Loucy (cell line): ENCODE data around the gene ADGB.

Experiments used
- H2AFZ ChIP-seq: fragments of 200-600 bp; sonication (generic); 2 replicates; pipeline ENCODE4 v1.6.0; 2016; ENCODE audit warnings: antibody characterized with exemption, mild to moderate bottlenecking, low read length, moderate library complexity
- H3F3A ChIP-seq: fragments of 200-600 bp; 2 replicates; pipeline ENCODE4 v1.6.0; 2016; ENCODE audit warnings: antibody characterized with exemption, low read depth, mild to moderate bottlenecking
- H3K27me3 ChIP-seq: fragments of 200-600 bp; sonication (generic); 2 replicates; pipeline ENCODE4 v1.6.1; 2014; ENCODE audit warnings: low read length, mild to moderate bottlenecking; ENCODE audit not compliant: insufficient read depth, poor library complexity, severe bottlenecking
- H3K36me3 ChIP-seq: fragments of 200-600 bp; sonication (generic); 2 replicates; pipeline ENCODE4 v1.6.1; 2016; ENCODE audit warnings: low read length; ENCODE audit not compliant: insufficient read depth
- H3K4me1 ChIP-seq: fragments of 200-600 bp; sonication (generic); 2 replicates; pipeline ENCODE4 v1.5.1; 2014; ENCODE audit warnings: low read length, mild to moderate bottlenecking; ENCODE audit not compliant: insufficient read depth, poor library complexity, severe bottlenecking
- H3K4me2 ChIP-seq: fragments of 200-600 bp; sonication (generic); 2 replicates; pipeline ENCODE4 v1.6.0; 2014; ENCODE audit warnings: antibody characterized with exemption, low read length, low read depth, mild to moderate bottlenecking; ENCODE audit not compliant: poor library complexity, severe bottlenecking
- H3K4me3 ChIP-seq: fragments of 200-600 bp; sonication (generic); 2 replicates; pipeline ENCODE4 v1.5.1; 2014; ENCODE audit warnings: low read length, mild to moderate bottlenecking, mixed read lengths; ENCODE audit not compliant: poor library complexity, severe bottlenecking
- H3K79me2 ChIP-seq: fragments of 200-600 bp; sonication (generic); 2 replicates; pipeline ENCODE4 v1.6.1; 2014; ENCODE audit warnings: low read length; ENCODE audit not compliant: insufficient read depth
- H3K9ac ChIP-seq: fragments of 200-600 bp; sonication (generic); 2 replicates; pipeline ENCODE4 v1.6.0; 2014; ENCODE audit warnings: mild to moderate bottlenecking, low read depth, low read length, moderate library complexity; ENCODE audit not compliant: poor library complexity, severe bottlenecking
- H3K9me2 ChIP-seq: fragments of 200-600 bp; sonication (generic); replicated peaks from 2 replicates; pipeline ENCODE4 v1.6.1; 2016; ENCODE audit warnings: low read depth, low read length, mixed read lengths
- H3K9me3 ChIP-seq: fragments of 200-600 bp; sonication (generic); 2 replicates; pipeline ENCODE4 v1.6.1; 2014; ENCODE audit warnings: mild to moderate bottlenecking, antibody characterized with exemption, low read length, low read depth; ENCODE audit not compliant: insufficient read depth
- H4K20me1 ChIP-seq: fragments of 200-600 bp; sonication (generic); 2 replicates; pipeline ENCODE4 v1.6.0; 2014; ENCODE audit warnings: antibody characterized with exemption, low read length, mild to moderate bottlenecking; ENCODE audit not compliant: insufficient read depth, poor library complexity, severe bottlenecking
- CTCF ChIP-seq: fragments of 200-600 bp; sonication (generic); conservative IDR thresholded peaks from 2 replicates; pipeline ENCODE4 v1.5.1; 2014; ENCODE audit warnings: mild to moderate bottlenecking, antibody characterized with exemption, low read length
- EZH2phosphoT487 ChIP-seq: fragments of 200-600 bp; IDR thresholded peaks from 2 replicates; pipeline ENCODE4 v1.6.1; 2018; ENCODE audit warnings: antibody characterized with exemption, mild to moderate bottlenecking, moderate library complexity, borderline replicate concordance

ADGB gene

GRCh38 chr6:146775220-146775619, 176.4 kb downstream of the ADGB start:
- Histone ChIP-seq H2AFZ (no peak overlapping the region), H3K4me2 (no peak overlapping the region), H3F3A (peaks cover 6% of the 10 kb centered on the region; the same call in 1 of the 2 replicates), H3K36me3 (no peaks in the 10 kb centered on the region), H3K79me2 (no peaks in the 10 kb centered on the region), H4K20me1 (no peaks in the 10 kb centered on the region), H3K27me3 (no peaks in the 10 kb centered on the region), H3K9me2 (no peaks in the 10 kb centered on the region), H3K4me1 (peaks cover 23% of the 10 kb centered on the region), H3K9ac (no peak overlapping the region), H3K9me3 (no peaks in the 10 kb centered on the region), H3K4me3 (no peak overlapping the region)
- TF ChIP-seq EZH2phosphoT487 (no peak), CTCF (peak; percentile 71)

DNA sequence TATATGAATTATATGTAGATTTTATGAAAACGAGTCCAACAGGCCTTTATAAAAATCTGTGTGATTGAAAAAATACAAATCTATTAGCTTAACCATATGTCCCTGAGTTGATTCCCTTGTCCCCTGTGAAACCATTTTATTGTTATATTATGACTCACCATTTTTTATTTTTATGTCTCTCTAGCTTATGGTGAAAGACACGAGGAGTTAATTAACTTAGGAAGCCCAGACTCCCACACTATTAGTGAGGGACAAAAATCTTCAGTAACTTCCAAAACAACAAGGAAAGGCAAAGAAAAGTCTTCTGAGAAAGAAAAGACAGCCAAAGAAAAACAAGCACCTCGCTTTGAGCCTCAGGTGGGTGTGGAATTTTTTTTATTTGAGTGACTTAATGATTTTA, 183.1 kb downstream of the ADGB start:
- H3K79me2 ChIP-seq, result no peaks in the 10 kb centered on the region
- no peaks in the 10 kb centered on the region for H3K9me3 ChIP-seq
- no peak overlapping the region for H3K9ac ChIP-seq
- H3K27me3 ChIP-seq, result no peaks in the 10 kb centered on the region
- no peaks in the 10 kb centered on the region for H3K36me3 ChIP-seq
- TF ChIP-seq EZH2phosphoT487 (no peak), CTCF (no peak)
- H3K4me1 ChIP-seq, result peaks cover 9% of the 10 kb centered on the region
- no peaks in the 10 kb centered on the region for H3F3A ChIP-seq
- H3K4me2 ChIP-seq, result no peak overlapping the region
- H2AFZ ChIP-seq, result no peak overlapping the region
- H3K4me3 ChIP-seq, result no peak overlapping the region
- H3K9me2 ChIP-seq, result no peaks in the 10 kb centered on the region
- no peaks in the 10 kb centered on the region for H4K20me1 ChIP-seq

- Histone ChIP-seq H3K9me2 (no peaks in the 10 kb centered on the region), H3K27me3 (no peaks in the 10 kb centered on the region), H3K4me1 (peaks cover 4% of the 10 kb centered on the region), H3K79me2 (no peaks in the 10 kb centered on the region), H2AFZ (0 out of 2 replicates have a peak overlapping the region, but pooled peaks have one; percentile 32), H3K9ac (no peak overlapping the region), H3K4me2 (peak overlapping the region; percentile 29), H3K36me3 (no peaks in the 10 kb centered on the region), H3F3A (no peaks in the 10 kb centered on the region), H3K4me3 (no peak overlapping the region), H3K9me3 (no peaks in the 10 kb centered on the region), H4K20me1 (no peaks in the 10 kb centered on the region)
- TF ChIP-seq CTCF, result peak; percentile 85
- TF ChIP-seq EZH2phosphoT487, result no peak
These were observed 186.3 kb downstream of the ADGB start for GRCh38 chr6:146785001-146785585.
